ENCODE measurements around the gene SRA1. TPM values are rescaled to one million over a fixed set of nuclear protein-coding genes. Genes with fewer than 3 reads are reported as not detected.

The SRA1 gene
- total and polyA plus RNA-seq, 2 experiments from 2014 or later: 46.2 to 90.6 TPM

GRCh38 chr5:140570488-140570887, 13.2 kb upstream of the SRA1 start:
- peaks cover 38% of the 10 kb centered on the region for H3K79me2 ChIP-seq (ENCODE audit: insufficient read depth)
- H3K9me3 ChIP-seq (ENCODE audit: low read depth): no peaks in the 10 kb centered on the region
- H2AFZ ChIP-seq: no peak overlapping the region
- H3K9me2 ChIP-seq (ENCODE audit: insufficient read depth): no peaks in the 10 kb centered on the region
- no peak overlapping the region for H3K4me2 ChIP-seq (ENCODE audit: unreplicated experiment)
- H3F3A ChIP-seq (ENCODE audit: insufficient read depth): 0 out of 2 replicates have a peak, but pooled peaks cover 7% of the 10 kb centered on the region
- no peaks in the 10 kb centered on the region for H3K27me3 ChIP-seq (replicated peaks; ENCODE audit: insufficient read depth)
- peaks cover 8% of the 10 kb centered on the region for H3K4me1 ChIP-seq (ENCODE audit: insufficient read depth)
- no peak for TF ChIP-seq EZH2 (IDR thresholded peaks at IDR 0.05; ENCODE audit: insufficient read depth, poor library complexity, severe bottlenecking)
- TF ChIP-seq EZH2phosphoT487 (IDR thresholded peaks at IDR 0.05; ENCODE audit: insufficient read depth, low read depth): no peak
- H3K27ac ChIP-seq: no peak overlapping the region
- in situ Hi-C loops (cut with MboI): no loop called here
- peaks cover 8% of the 10 kb centered on the region; the same call in 1 of the 2 replicates for H3K36me3 ChIP-seq (ENCODE audit: low read depth)
- 95 to 100% methylated on average over 1 of the region's 1 CpG for WGBS, 2 experiments (ENCODE audit: low coverage in 1 of 2, low lambda C conversion rate in 2 of 2, missing lambda C conversion rate in 2 of 2)
- no peak overlapping the region for H3K9ac ChIP-seq
- DNase-seq: no peak
- no peaks in the 10 kb centered on the region for H4K20me1 ChIP-seq (ENCODE audit: insufficient read depth)
- H3K4me3 ChIP-seq: no peak overlapping the region

GRCh38 chr5:140570058-140570457, 12.8 kb upstream of the SRA1 start:
- Histone ChIP-seq H3K79me2 (ENCODE audit: insufficient read depth) (peaks cover 43% of the 10 kb centered on the region), H3K27ac (no peak overlapping the region), H3K4me1 (ENCODE audit: insufficient read depth) (peaks cover 10% of the 10 kb centered on the region), H3K9ac (no peak overlapping the region), H3K27me3 (replicated peaks; ENCODE audit: insufficient read depth) (no peaks in the 10 kb centered on the region), H3K4me3 (no peak overlapping the region), H3K36me3 (ENCODE audit: low read depth) (peaks cover 8% of the 10 kb centered on the region; the same call in 1 of the 2 replicates), H3K9me3 (ENCODE audit: low read depth) (no peaks in the 10 kb centered on the region), H3K4me2 (ENCODE audit: unreplicated experiment) (no peak overlapping the region), H3K9me2 (ENCODE audit: insufficient read depth) (no peaks in the 10 kb centered on the region), H4K20me1 (ENCODE audit: insufficient read depth) (no peaks in the 10 kb centered on the region), H3F3A (ENCODE audit: insufficient read depth) (0 out of 2 replicates have a peak, but pooled peaks cover 12% of the 10 kb centered on the region), H2AFZ (no peak overlapping the region)
- TF ChIP-seq EZH2 (IDR thresholded peaks at IDR 0.05; ENCODE audit: insufficient read depth, poor library complexity, severe bottlenecking) (no peak), EZH2phosphoT487 (IDR thresholded peaks at IDR 0.05; ENCODE audit: insufficient read depth, low read depth) (no peak)
- whole genome bisulfite sequencing, 2 experiments (ENCODE audit: low coverage in 1 of 2, low lambda C conversion rate in 2 of 2, missing lambda C conversion rate in 2 of 2): 67 to 70% methylated on average over 4 of the region's 4 CpGs
- DNase-seq: no peak
- in situ Hi-C loops (cut with MboI): no loop called here

- H3K27ac ChIP-seq: no peak overlapping the region
Observed at GRCh38 chr5:140569197-140569596, 11.9 kb upstream of the SRA1 start.

GRCh38 chr5:140568443-140569063, 11.3 kb upstream of the SRA1 start:
- Histone ChIP-seq H3K4me3 (no peak overlapping the region), H2AFZ (no peak overlapping the region), H3K36me3 (ENCODE audit: low read depth) (peaks cover 8% of the 10 kb centered on the region; the same call in 1 of the 2 replicates), H3K4me2 (ENCODE audit: unreplicated experiment) (no peak overlapping the region), H3F3A (ENCODE audit: insufficient read depth) (0 out of 2 replicates have a peak, but pooled peaks cover 13% of the 10 kb centered on the region), H3K9ac (no peak overlapping the region), H3K27me3 (replicated peaks; ENCODE audit: insufficient read depth) (no peaks in the 10 kb centered on the region), H3K4me1 (ENCODE audit: insufficient read depth) (peaks cover 12% of the 10 kb centered on the region), H3K27ac (no peak overlapping the region), H3K79me2 (ENCODE audit: insufficient read depth) (peaks cover 47% of the 10 kb centered on the region), H3K9me3 (ENCODE audit: low read depth) (no peaks in the 10 kb centered on the region), H4K20me1 (ENCODE audit: insufficient read depth) (no peaks in the 10 kb centered on the region), H3K9me2 (ENCODE audit: insufficient read depth) (no peaks in the 10 kb centered on the region)
- in situ Hi-C loops (cut with MboI): no loop called here
- TF ChIP-seq EZH2 (IDR thresholded peaks at IDR 0.05; ENCODE audit: insufficient read depth, poor library complexity, severe bottlenecking): no peak
- no peak for TF ChIP-seq EZH2phosphoT487 (IDR thresholded peaks at IDR 0.05; ENCODE audit: insufficient read depth, low read depth)
- DNase-seq: no peak
- 100% methylated on average over 2 of the region's 2 CpGs for WGBS, 2 experiments (ENCODE audit: low coverage in 1 of 2, low lambda C conversion rate in 2 of 2, missing lambda C conversion rate in 2 of 2)

More at GRCh38 chr5:140569197-140569596, 11.9 kb upstream of the SRA1 start:
- Histone ChIP-seq H3K9me3 (ENCODE audit: low read depth) (no peaks in the 10 kb centered on the region), H3K9me2 (ENCODE audit: insufficient read depth) (no peaks in the 10 kb centered on the region), H3K9ac (no peak overlapping the region), H3K4me2 (ENCODE audit: unreplicated experiment) (no peak overlapping the region), H3K4me3 (no peak overlapping the region), H3K4me1 (ENCODE audit: insufficient read depth) (peaks cover 10% of the 10 kb centered on the region), H3K36me3 (ENCODE audit: low read depth) (peaks cover 8% of the 10 kb centered on the region; the same call in 1 of the 2 replicates), H3F3A (ENCODE audit: insufficient read depth) (0 out of 2 replicates have a peak, but pooled peaks cover 13% of the 10 kb centered on the region), H3K79me2 (ENCODE audit: insufficient read depth) (peaks cover 44% of the 10 kb centered on the region), H2AFZ (no peak overlapping the region), H3K27me3 (replicated peaks; ENCODE audit: insufficient read depth) (no peaks in the 10 kb centered on the region), H4K20me1 (ENCODE audit: insufficient read depth) (no peaks in the 10 kb centered on the region)
- in situ Hi-C loops (cut with MboI): no loop called here
- 89 to 90% methylated on average over 4 of the region's 4 CpGs for WGBS, 2 experiments (ENCODE audit: low coverage in 1 of 2, low lambda C conversion rate in 2 of 2, missing lambda C conversion rate in 2 of 2)
- TF ChIP-seq EZH2 (IDR thresholded peaks at IDR 0.05; ENCODE audit: insufficient read depth, poor library complexity, severe bottlenecking) (no peak), EZH2phosphoT487 (IDR thresholded peaks at IDR 0.05; ENCODE audit: insufficient read depth, low read depth) (no peak)
- DNase-seq: no peak
